RWPE1 (cell line): ENCODE results near the gene AJAP1.

Experiments
- CTCF ChIA-PET: fragments of 350-600 bp; sonication (Branson Sonifier 250); formaldehyde crosslinking; extraction: SDS; loops from one replicate; lab custom pipeline; 2021; lab: Yijun Ruan, JAX
- POLR2A ChIA-PET: fragments of 400-600 bp; formaldehyde crosslinking; extraction: SDS; loops from one replicate; lab custom pipeline; 2020; ENCODE audit warnings: antibody characterized with exemption; ENCODE audit not compliant: low non-redundant PET; lab: Yijun Ruan, JAX
- DNase-seq: peaks from one replicate; pipeline ENCODE4 v3.0.0; 2012; ENCODE audit warnings: low spot score
- H3K27ac ChIP-seq: fragments of 450-650 bp; 2 replicates; pipeline ENCODE4 v1.5.1; 2017
- CTCF ChIP-seq: fragments of 450-650 bp; conservative IDR thresholded peaks from 2 replicates; pipeline ENCODE4 v1.5.1; 2017; ENCODE audit warnings: low read depth, mild to moderate bottlenecking

Gene AJAP1

GRCh38 chr1:4636186-4636585 lies 18.2 kb upstream of the AJAP1 start:
- H3K27ac ChIP-seq = no peak overlapping the region
- ChIA-PET CTCF (no interaction called here), POLR2A (no interaction called here)
- TF ChIP-seq CTCF = no peak
- no peak for DNase-seq

- ChIA-PET POLR2A (no interaction called here), CTCF (no interaction called here)
- no peak overlapping the region for H3K27ac ChIP-seq
- no peak for TF ChIP-seq CTCF
- no peak for DNase-seq
These were observed 17.6 kb upstream of the AJAP1 start for GRCh38 chr1:4636644-4637380.

- H3K27ac ChIP-seq = no peak overlapping the region
- TF ChIP-seq CTCF = no peak
- no peak for DNase-seq
- CTCF ChIA-PET = no interaction called here
- POLR2A ChIA-PET = no interaction called here
These were observed 16.6 kb upstream of the AJAP1 start for GRCh38 chr1:4637616-4638344.

- no peak for TF ChIP-seq CTCF
- H3K27ac ChIP-seq = no peak overlapping the region
- POLR2A ChIA-PET = no interaction called here
- CTCF ChIA-PET = no interaction called here
- no peak for DNase-seq
These were observed 16.1 kb upstream of the AJAP1 start for GRCh38 chr1:4638345-4638729.

- no peak for DNase-seq
- ChIA-PET CTCF (interaction anchor here (0.9 kb wide), 1 partner anchor 15 kb away, joined by 3 read pairs; no protein-coding TSS in a partner anchor), POLR2A (no interaction called here)
- no peak overlapping the region for H3K27ac ChIP-seq
- no peak for TF ChIP-seq CTCF
These were observed 13.5 kb upstream of the AJAP1 start for GRCh38 chr1:4640931-4641330.

GRCh38 chr1:4647391-4647790 lies 7.0 kb upstream of the AJAP1 start:
- CTCF ChIA-PET = no interaction called here
- no peak for DNase-seq
- POLR2A ChIA-PET = no interaction called here
- H3K27ac ChIP-seq = no peak overlapping the region
- no peak for TF ChIP-seq CTCF
